Muscle of arm (tissue), 12 donors: ENCODE data around the gene FRMD5. TPM values are rescaled to one million over a fixed set of nuclear protein-coding genes. Genes with fewer than 3 reads are reported as not detected.

Experiments used
- DNase-seq: peaks from one replicate; pipeline ENCODE4 v3.0.0-alpha.2; 2013
- polyA plus RNA-seq, 12 donors: library from polyadenylated mRNA; unstranded; fragments of 120-200 nt; gene quantifications; one replicate each; pipeline ENCODE4 v1.2.1, GENCODE V29; 2013; ENCODE audit not compliant: insufficient read length in 12 of 12

FRMD5 gene
- polyA plus RNA-seq, 12 donors: 0.22 to 2.0 (median 0.57) TPM; not detected in 1

DNA sequence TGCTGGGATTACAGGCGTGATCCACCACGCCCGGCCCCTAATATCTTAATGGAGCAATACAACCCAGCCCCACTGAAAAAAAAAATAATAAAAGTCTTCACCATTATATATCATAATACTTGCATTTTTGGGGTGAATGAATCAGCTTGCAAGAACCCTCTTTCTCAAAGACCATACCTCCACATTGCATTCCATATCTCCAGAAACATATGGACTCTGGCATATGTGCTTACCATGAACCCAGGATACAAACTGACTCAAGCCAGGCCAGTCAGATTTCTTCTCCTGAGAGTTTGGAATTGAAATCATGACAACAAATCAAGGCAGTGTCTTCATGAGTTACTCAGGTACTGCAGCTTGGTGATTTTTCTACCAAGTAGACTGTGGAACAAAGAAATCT is 101.2 kb downstream of the FRMD5 start:
- DNase-seq: no peak

DNA sequence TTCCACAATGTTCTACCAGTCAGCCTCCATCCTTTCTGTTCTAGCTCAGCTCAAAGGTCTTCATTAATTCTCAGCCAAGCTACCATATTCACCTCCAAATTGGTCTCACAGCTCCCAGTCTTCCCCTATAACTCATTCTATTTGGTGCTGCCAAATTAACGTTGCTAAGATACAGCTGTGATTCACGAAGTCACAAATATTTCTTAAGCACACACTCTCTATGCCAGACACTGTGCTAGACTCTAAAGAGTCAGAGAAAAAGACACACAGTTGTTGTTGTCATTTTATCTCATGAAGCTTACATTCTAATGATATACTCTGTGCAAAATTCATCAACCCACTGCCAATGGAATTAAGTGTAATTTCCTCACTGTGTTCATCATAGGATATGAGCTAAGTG is 102.8 kb downstream of the FRMD5 start:
- no peak for DNase-seq

DNA sequence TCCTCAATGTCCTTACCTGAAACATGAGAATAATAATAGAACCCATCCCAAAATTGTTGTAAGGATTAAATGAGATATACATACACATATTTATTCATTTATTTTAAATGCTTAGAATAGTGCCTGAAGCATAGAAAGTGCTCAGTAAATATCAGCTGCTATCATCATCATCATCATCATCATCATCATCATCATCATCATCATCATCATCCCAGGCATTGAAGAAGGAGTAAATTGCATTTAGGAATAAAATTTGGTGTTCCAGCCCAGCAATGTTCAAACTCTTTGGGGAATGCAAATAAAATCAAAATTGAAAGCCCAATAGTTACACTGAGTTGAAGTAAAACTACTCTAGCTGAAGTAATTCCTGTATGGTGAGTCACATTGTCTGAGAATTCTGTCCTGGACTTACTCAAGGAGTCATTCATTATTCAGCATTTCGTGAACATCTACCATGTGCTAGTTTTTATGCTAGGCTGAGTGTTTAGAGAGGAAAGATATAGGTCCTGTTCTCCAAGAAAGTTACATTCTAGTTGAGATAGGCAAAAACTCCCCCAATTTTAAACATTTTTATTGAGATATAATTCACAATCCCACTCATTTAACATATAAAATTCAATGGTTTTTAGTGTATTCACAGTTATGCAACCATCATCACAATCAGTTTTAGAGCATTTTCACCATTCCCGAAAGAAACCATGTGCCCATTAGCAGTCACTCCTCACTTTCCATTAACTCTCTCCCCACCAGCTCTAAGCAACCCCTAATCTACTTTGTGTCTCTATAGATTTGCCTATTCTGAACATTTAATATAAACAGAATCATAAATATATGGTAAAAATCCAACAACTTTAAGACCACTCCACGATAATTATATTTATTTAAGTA is 107.2 kb downstream of the FRMD5 start:
- DNase-seq: no peak

DNA sequence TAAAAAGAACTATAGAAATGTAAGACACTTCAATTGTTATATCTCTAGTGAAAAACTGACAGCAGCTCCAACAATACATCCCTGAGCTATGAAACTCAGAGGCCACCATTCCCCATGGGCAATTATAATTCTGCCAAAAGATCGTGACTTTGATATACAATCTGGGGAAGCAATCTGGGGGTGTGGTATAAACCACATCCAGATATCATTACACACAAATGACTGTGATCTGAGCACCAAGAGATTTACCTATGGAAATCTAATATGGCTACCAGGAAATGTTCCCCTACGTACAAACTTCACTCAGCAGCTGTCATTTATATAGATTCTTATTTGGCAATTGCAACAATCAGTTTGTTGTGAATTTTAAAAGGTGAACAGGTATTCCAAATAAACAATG is 110.3 kb downstream of the FRMD5 start:
- DNase-seq: no peak

DNA sequence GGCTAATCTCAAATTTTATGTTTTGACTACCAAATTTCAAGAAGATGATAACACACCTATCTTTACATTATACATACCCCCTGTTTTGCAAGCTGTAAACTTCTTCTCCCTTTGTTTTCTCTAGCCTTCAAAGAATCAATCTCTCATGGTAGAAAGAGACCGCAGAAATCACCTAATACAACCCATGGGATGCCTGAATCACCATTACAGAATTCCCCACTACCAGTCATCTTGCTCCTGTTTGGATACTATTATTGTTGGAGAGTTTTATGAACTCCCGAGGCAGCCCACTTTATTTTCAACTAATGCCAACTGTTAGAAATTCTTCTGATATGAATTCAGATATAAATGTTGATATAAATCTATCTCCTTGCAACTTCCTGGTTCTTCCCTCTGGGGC is 110.9 kb downstream of the FRMD5 start:
- DNase-seq: no peak

DNA sequence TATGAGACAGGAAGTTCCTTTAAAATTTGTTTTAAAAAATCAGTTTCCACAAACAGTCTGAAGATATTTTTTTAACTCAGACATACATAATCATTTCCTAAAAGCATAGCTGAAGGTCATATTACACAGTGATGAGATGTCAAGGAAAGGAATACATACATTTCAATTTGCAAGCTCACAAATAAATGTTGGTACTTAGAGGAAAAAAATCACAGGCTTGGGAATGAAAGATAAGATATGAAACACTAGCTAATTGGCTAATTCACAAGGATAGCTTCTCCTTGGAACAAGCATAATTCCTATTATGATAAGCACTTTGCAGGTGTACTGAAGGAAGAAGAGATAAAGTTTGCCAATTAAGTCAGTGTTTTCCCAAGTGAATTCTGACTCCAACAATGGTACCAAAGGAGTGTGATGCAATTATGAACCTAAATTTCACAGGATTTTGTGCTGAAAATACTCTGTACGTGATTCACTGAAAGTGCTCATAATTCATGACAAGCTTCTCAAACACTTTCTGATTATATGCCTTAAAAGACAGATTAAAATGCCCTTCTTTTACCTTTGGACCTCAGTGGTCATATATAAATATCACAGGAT is 112.4 kb downstream of the FRMD5 start:
- no peak for DNase-seq

DNA sequence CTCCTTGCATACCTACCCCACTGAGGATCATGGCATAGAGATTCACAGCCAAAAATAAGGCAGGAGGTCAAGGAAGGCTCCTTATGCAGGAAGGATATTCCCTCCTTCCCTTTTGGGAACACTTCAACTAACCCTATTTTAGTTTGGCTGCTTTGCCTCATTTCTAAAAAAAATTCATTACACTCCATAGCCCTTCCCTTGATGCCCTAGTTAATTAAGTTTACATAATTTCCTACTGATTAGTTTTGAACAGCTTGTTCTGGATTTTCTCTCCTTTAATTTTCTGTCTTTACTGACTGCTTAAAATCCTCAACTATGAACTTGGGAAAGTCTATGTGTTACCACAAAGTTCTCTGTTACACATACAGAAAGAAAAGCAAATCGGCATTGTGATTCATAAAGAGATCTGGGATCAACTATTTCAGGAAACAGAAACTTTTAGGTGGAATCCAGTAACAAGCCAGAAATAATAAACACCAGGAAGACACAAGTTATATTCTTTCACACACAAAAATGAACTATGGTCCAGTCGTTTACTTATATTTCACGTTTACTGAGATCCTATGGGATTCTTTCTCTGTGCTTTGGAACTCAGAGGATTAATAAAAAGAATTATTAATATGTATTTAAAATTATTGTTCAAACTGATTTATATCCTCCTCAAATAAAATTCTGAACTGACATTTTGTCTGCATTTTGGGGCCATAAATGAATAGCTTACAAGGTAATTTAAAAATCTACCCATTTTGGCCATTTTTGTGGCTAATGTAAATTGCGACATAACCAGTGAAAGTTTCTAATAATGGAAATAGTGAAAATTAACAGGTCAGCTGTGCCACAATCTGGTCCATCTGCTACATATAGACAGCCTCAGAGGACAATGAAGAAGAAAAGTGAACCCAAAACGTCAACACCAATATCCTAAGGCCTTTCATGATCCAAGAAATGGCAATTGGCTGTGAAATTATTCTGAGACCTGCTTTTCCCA is 113.8 kb downstream of the FRMD5 start:
- no peak for DNase-seq

DNA sequence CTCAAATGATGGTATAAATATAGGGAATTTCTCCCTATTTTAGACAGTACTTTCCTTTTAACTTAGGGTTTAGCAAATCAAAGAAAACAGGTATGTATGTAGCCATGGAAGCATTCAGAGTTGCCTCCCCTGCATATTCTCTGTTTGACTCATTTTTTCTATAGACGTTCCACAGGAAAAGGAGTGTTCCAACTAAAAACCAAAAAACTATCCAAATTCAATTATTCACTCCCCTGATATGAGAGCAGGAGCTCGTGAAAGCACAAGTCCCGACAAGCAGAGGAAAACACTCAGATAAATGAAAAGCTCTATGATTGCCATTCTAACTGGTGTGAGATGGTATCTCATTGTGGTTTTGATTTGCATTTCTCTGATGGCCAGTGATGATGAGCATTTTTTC is 119.5 kb downstream of the FRMD5 start:
- DNase-seq: no peak

DNA sequence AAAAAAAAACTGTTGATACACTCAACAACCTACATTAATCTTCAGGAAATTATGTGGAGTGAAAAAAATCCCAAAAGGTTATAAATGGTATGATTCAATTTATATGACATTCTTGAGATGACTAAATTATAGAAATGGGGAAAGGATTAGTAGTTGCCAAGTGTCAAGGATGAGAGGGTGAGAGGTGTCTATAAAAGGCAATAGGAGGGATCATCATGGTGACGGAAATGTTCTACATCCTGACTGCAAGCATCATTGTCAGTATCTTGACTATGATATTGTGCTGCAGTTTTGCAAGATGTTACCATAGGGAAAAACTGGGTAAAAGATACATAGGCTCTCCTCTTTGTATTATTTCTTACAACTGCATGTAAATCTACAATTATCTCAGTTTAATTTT is 125.6 kb downstream of the FRMD5 start:
- DNase-seq: no peak

DNA sequence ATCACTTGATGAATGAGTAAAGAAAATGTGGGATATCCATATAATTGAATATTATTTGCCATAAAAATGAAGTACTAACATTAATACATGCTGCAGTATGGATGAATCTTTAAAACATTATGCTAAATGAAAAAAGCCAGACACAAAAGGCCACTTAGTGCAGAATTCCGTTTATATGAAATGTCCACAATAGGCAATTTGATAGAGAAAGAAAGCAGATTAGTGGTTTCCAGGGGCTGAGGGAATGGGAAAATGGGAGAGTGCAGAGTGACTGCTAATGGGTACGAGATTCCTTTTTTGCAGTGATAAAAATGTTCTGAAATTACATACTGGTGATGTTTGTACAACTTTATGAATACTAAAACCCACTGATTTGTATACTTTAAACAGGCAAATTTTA is 126.7 kb downstream of the FRMD5 start:
- DNase-seq: no peak

DNA sequence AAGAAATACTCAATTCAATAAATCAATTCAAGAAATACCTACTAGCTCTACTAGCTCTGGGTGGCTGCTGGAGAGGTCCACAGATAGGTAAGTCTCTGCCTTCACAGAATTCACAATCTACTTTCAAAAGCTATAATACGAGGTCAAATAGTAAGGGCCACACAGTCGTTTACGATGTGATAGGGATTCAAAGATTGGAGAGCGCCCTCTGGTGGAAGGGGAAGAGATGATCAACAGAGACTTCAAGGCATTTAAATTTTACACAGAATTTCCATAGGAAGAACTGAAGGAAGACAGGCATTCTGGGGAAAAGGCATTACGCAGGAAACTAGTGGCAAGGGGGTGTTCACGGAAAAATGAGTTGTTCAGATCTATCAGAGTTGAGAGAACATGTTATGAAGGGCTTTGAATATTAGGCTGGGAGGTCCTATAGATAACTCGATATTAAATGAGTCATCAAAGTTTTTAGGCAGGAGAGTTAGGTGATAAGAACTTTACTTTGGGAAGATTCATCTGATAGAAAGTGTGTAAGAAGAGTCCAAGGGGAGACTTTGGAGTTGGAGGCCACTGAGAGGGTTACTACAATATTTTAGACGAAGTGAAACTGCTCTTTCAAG is 128.8 kb downstream of the FRMD5 start:
- no peak for DNase-seq

DNA sequence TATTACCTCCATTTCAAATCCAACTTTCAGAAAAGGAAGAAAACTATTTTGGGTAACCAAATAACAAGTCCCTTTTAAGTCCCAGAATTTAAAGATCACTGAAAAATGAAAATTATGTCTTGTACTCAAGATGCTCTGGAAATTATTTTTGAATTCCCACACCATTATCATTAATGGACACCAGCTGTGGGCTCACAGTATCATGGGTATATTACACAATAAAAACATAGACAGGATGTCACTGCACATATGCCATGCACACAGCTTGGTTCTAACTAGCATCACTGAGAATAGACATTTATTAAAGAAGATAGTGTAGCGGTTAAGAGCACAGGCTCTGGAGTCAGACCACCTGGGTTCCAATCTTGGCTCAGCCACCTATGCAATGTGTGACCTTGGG is 130.4 kb downstream of the FRMD5 start:
- no peak for DNase-seq

DNA sequence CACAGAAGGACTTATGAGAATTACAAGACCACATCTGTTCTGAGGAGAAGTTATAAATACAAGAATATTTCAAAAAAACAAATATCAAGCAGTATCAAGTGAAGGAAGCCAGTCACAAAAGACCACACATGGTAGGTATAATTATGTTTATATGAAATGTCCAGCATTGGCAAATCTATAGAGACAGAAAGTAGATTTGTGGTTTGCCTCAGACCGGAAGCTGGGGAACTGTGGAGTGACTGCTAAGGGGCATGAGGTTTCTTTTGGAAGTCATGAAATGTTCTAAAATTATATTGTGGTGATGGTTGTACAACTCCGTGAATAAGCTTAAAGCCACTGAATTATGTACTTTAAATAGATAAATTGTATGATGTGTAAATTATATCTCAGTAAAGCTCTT is 136.9 kb downstream of the FRMD5 start:
- no peak for DNase-seq

DNA sequence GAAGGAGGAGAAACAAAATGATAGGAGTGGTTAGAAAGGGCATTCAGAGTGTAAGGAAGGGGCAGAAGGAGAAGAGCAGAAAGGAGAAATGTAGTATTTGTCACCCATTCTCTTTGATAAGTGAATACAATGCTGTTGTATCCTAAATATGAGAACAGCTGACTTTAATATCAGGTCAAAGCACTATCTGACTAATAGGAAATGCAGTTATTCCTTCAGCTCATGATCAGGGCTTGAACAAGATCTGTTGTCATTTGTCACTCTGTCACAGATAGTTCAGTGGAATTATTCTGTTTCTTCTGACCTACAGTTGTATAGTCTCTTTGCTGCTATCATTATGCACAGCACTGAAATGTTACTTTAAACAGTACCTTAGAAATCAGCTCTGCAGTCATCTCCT is 149.4 kb downstream of the FRMD5 start:
- DNase-seq: no peak

DNA sequence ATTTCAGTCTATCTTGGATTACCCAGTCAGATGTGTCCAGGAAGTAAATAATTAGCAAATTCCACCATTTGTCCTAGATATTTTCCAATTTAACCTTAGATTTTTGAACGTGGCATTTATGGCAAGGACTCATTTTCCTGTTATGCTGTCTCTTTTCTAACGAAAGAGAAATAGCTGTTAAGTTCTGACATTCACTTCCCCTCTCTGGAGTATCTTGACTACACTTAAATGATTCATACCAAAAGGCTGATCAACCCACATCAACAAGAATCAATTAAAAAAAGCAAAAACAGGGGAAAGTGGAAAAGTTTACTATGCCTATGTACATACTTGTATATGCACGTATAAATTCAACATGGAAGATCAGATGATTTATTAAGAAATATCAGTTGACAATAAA is 149.9 kb downstream of the FRMD5 start:
- no peak for DNase-seq

DNA sequence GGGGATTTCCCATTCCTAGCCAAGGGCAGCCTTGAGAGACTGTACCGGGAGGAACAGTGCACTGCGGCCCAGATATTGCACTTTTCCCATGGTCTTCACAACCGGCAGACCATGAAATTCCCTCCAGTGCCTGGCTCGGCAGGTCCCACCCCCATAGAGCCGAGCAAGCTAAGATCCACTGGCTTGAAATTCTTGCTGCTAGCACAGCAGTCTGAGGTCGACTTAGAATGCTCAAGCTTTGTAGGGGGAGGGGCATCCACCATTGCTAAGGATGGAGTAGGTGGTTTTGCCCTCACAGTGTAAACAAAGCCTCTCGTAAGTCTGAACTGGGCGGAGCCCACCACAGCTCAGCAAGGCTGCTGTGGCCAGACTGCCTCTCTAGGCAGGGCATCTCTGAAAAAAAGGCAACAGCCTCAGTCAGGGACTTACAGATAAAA is 156.3 kb downstream of the FRMD5 start:
- no peak for DNase-seq

DNA sequence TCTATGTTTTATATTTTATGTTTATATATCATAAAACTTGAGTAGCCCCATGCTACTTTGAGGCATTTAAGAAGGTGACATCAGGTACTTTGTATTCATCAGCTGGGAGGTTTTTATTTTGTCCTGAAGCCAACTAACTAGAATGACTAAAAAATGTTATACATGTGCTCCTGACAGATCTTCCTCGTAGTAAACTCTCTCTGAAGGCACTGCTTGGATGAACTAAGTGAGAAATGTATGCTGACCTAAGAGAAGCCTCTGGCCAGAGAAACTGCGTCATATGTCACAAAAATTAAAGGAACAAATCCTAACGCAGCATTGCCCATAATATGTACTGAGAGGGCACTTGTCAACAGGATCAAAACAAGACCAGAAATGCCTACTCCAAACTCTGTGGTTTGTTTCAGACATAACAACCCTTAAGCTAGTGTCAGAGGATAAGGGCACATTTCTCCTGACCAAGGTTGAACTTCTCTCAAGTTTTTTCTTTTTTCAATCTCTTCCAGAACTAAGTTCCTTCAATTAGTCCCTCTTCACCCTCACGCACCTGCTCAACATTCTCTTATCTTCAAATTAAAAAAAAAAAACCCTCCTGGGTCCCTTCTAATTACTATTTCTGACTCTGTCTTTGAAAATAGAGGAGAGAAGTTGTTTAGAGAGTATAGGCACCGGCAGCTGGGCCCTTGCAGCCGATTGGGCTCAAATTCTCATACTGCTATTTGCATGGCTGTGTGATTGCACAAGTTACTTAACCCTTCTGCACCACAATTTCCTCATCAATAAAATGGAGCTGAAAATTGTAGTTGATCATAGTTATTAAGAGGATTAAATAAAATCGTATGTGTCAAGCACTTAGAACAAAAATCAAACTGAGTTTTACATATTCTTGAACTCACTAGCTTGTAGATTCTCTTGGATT is 159.0 kb downstream of the FRMD5 start:
- DNase-seq: no peak

DNA sequence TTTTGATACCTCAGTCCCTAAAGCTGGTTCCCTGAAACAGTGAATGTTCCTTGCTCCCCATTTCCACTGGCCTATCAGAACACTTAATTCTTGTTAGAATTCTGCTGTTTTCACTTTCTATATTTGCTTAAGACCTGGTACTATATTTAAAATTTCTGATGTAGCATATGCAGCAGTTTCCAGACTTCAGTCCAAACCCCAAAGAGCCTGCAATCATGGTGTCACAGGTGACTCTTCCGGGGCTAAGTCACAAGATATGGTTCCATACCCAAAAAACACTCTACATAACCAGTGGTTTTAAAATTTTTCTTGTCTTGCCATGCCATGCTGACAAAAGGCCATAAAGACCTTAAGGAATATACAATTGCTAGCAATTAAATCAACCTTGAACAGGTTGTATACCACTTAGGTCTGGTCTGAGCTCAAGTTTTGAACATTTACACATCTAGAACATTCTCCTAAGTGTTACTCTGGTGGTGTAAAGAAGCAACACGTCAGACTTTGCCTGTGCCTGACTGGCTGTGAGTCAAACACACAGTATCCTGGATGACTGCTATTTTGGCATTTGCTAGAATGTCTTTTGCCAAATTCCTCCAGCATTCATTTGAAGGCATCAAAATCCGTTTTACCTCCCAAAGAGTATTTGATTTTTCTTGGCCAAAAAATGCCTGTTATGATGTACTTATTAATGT is 160.0 kb downstream of the FRMD5 start:
- no peak for DNase-seq

DNA sequence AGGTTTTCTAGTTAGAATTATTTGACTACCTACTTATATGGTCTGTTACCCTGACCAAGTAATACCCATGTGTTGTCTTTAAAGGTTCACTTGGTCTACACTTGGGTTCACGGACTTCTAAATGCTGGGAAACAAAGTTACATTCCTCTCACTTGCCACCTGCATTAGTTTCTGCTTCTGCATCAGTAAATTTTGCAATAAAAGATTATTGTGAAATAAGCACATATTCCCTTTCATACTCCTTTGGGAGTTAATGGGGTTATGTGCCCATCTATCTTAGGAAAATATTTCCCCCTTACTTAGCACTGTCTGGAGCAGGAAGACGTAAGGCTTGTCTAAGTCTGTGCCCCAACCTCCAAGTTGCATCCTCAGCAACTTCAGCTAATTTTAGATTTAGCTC is 160.7 kb downstream of the FRMD5 start:
- no peak for DNase-seq

DNA sequence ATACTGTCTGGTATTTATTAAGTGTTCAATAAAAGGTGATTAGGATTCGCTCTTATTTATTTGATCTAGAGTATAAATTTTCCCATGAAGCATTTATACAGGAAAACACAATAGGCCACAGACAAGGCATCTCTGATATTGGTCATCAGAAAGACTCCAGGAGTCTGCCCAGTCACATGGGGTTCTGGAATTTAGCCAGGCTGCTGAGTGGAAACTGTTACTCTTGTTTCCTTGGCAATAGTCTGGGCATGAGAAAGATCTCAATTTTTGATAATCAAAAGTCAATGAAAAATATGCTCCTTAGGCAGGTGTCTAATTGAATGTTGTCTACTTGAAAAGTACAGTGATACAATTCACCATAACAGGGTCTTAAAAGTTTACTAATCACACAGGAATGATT is 161.2 kb downstream of the FRMD5 start:
- DNase-seq: no peak
